K562 (cell line): Measurements from ENCODE around the gene LDLRAD3.

ENCODE experiments used
- PHF8 ChIP-seq: fragments of 200-600 bp; sonication (generic); IDR thresholded peaks from 2 replicates; pipeline ENCODE4 v1.6.1; 2012; ENCODE audit warnings: mixed run types, mild to moderate bottlenecking, inconsistent platforms, low read length, moderate library complexity, borderline replicate concordance
- POLR2A ChIP-seq: fragments of 450-650 bp; conservative IDR thresholded peaks from 2 replicates; pipeline ENCODE4 v1.6.1; 2016
- ZEB2 ChIP-seq: fragments of 450-650 bp; IDR thresholded peaks from 2 replicates; pipeline ENCODE4 v1.6.1; 2016
- TF ChIP-seq, protein P1 (sequence below): sonication (generic); formaldehyde crosslinking; IDR thresholded peaks from 2 replicates; pipeline ENCODE4 v1.9.0; 2022; ENCODE audit warnings: mild to moderate bottlenecking, missing genetic modification reagents

DNA sequence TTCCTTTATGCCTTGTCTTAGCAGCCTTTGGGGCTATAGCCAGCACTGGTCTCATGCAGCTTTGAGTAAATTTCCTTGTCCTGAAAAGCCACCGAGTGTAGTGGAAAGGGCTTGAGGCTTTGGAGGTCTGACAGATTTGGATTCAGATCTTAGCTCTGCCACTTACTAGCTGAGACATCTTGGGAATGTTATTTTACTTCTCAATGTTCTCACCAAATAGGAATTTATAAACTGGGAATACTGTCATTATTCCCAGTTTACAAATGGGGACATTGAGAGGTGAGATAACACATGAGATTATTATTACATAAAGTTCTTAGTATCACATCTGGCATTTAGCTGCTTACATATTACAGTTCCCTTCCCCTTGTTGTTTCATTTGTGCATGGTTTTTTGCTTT, 249.9 kb downstream of the LDLRAD3 start:
- TF ChIP-seq, protein P1, sequence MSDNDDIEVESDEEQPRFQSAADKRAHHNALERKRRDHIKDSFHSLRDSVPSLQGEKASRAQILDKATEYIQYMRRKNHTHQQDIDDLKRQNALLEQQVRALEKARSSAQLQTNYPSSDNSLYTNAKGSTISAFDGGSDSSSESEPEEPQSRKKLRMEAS (CRISPR knock-in tag), result no peak
- TF ChIP-seq PHF8 (no peak), POLR2A (no peak), ZEB2 (no peak)
